T-helper 9 cell (primary cell): ENCODE results near the gene RARS1.
A peak's percentile ranks its signal among the peaks of the same experiment; 100 is the strongest.

Source experiments
- DNase-seq: peaks from one replicate; pipeline ENCODE4 v3.0.0-alpha.2; 2020
- total RNA-seq, 2 donors: gene quantifications; one replicate each; lab custom pipeline; 2026; lab: John Stamatoyannopoulos, UW

The RARS1 gene
- 54.8 to 119 reads per million in 2 donors for total RNA-seq

GRCh38 chr5:168486136-168486879, at the start of gene RARS1:
Gene RARS1 (plus strand): TSS chr5:168486471. CDS start chr5:168486499, 28 bp downstream.
- peak; percentile 83 for DNase-seq

DNA sequence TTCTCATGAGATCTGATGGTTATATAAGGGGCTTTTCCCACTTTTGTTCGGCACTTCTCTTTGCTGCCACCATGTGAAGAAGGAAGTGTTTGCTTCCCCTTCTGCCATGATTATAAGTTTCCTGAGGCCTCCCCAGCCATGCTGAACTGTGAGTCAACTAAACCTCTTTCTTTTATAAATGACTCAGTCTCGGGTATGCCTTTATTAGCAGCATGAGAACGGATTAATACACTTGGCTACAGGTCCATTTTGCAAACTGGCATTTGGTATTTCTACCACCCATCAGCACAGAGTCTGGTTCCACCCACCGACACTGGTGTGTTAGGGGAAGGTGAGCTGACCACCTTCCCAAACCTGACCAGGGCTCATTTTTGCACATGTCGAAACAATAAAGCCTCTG, 47.9 kb upstream of the RARS1 start:
- no peak for DNase-seq

GRCh38 chr5:168443533-168443932, 42.7 kb upstream of the RARS1 start:
- no peak for DNase-seq

DNA sequence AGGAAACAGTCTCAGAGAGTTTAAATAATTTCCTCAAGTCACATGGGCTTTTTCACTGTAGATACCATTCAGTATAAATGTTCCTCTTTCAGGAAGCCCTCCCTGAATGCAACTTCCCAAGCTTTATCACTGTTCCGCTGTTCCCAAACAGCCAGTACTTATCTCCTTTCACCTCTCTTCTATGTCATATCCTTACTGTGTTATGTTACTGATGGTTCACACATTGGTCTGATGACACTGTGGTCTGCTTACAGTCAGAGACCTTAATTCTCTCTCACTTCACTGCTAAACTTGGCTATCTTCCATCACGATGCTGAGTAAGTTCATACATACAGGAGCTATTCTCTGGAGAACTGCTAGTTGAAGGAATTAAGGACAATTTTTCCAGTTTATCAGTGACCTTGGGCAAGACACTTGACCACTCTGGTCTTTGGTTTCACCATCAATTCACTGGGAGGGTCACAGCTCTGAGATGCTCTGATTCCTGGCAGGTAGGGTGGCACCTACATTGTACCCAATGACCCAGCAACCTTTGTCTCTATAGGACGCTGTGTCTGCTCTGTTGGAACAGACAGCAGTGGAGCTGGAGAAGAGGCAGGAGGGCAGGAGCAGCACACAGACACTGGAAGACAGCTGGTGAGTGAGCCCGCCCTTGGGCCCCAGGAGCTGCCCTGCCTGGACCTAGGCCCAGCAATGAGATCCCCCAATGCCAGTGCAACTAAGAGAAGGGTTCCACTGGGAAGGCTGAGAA, 42.1 kb upstream of the RARS1 start:
- no peak for DNase-seq

DNA sequence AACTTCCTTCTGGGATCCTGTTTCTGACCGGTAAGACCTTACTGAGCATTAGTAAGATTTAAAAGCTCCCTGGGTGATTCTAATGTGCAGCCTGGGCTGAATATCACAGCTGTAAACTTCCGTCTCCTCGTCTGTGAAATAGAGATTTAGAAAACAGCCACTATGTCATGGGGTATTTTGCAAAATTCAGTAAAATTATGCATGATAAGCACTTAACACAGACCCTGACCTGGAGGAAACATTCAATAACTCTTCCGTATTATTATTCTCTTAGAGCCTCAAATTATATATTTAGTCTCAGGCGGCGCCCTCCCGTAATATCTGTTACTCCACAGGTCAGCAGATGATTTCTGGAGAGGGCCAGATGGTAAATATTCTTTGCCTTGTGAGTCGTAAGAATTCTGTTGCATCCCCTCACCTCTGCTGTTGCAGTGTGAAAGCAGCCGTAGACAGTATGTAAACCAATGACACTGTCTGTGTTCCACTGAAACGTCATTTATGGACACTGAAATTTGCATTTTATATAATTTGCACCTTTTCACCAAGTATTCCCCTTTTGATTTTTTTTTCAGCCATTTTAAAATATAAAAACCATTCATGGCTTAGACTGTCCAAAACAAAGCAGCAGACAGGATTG, 39.2 kb upstream of the RARS1 start:
- DNase-seq, result no peak

- no peak for DNase-seq
Measured at GRCh38 chr5:168447808-168448207, 38.5 kb upstream of the RARS1 start.

- DNase-seq, result no peak
Measured at GRCh38 chr5:168449166-168449565, 37.1 kb upstream of the RARS1 start.

- no peak for DNase-seq
Measured at GRCh38 chr5:168451565-168451964, 34.7 kb upstream of the RARS1 start.

DNA sequence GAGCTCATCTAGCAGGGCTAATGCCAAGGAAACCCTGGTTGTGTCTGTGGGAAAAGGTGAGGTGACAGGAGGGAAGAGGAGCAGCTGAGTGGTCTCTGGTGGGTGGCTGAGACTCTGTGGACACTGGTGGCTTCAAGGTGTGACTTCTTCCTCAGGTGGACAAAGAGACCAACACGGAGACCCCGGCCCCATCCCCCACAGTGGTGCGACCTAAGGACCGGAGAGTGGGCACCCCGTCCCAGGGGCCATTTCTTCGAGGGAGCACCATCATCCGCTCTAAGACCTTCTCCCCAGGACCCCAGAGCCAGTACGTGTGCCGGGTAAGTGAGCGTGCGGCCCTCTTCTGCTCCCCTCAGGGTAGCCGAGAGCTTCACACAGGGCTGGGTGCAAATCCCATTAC, 31.1 kb upstream of the RARS1 start:
- no peak for DNase-seq

DNA sequence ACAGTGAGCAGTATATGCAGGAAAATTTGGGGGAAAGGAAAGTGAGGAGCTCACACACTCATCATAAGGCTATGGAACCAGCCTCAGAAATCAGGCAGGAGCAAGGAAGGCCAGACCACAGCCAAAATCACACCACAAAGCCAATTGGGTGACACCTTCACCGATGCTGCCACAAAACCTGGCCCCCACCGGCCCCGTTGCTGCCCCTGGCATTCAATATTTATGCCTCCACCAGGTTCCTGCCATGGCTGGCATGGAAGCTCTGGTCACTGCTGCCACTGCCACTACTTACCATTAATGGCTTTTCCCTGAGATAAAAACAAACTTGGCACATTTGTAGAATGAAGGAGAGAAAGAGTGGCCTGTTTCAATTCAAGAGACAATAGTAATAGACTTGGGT, 28.7 kb upstream of the RARS1 start:
- no peak for DNase-seq

- DNase-seq, result no peak
Measured at GRCh38 chr5:168460606-168461005, 25.7 kb upstream of the RARS1 start.

DNA sequence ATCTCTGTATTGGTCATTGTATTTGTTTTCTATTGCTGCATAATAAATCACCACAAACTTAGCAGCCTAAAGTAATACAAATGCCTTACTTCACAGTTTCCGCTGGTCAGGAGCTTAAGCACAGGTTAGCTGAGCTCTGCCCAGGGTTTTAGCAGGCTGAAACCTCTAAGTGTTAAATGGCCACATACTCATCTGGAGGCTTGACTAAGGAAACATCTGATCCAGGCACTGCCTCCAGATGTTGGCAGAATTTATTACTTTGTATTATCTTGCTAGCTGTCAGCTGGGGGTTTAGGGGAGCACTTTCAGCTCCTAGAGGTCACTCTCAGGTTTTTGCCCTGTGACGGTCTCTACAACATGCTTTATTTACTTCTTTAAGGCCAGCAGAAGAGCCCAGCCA, 23.2 kb upstream of the RARS1 start:
- DNase-seq, result no peak

- no peak for DNase-seq
Measured at GRCh38 chr5:168464214-168464613, 22.1 kb upstream of the RARS1 start.

DNA sequence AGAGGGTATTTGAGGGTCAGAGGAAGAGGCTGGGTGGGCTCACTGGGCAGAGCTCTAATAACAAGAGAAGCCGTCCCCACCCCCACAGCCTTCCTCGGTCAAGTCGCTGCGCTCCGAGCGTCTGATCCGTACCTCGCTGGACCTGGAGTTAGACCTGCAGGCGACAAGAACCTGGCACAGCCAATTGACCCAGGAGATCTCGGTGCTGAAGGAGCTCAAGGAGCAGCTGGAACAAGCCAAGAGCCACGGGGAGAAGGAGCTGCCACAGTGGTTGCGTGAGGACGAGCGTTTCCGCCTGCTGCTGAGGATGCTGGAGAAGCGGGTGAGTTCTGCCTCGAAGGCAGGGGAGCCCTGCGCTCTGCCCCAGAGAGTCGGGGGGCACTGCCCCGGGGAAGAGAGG, 21.6 kb upstream of the RARS1 start:
- DNase-seq, result no peak

- DNase-seq, result no peak
Measured at GRCh38 chr5:168467755-168468330, 18.4 kb upstream of the RARS1 start.

- no peak for DNase-seq
Measured at GRCh38 chr5:168468836-168469235, 17.4 kb upstream of the RARS1 start.

DNA sequence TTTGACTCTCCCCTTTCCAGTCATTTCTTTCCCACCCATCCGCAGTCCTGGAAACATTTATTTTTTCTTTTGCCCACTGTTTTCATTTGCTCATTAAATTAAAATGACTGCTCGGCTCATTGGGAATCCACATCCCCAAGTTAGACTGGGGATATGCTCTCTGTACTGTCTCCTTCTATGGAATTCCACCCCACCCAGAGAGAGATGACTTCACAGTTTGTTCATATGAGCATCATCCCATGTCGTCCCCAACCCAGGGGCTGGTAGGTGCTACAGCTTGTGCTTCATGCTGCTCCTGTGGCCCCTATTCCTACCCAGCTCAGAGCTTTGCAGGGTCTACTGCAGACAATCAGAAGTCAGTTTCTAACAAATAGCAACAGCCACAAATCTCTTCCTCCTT, 16.5 kb upstream of the RARS1 start:
- DNase-seq, result no peak

GRCh38 chr5:168471785-168472184, 14.5 kb upstream of the RARS1 start:
- no peak for DNase-seq

- no peak for DNase-seq
Measured at GRCh38 chr5:168472329-168472728, 13.9 kb upstream of the RARS1 start.

GRCh38 chr5:168474319-168474718, 12.0 kb upstream of the RARS1 start:
- no peak for DNase-seq

DNA sequence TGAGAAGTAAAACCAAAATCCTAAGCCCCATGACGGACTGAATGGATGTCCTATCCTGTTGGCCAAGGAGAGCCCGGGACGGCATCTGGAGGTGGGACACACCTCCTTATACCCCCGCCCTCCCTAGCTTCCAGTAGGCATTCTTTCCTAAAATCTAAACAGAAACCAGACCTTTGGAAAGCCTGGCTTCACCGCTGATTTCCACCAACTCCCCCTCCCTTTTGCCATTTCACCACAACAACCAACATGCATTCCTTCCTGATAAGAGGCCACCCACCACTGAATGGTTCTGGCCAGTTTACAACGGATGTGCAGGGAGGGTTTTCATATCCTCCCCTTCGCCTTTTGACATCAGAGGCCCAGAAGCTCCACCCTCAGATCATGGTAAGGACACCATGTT, 9.2 kb upstream of the RARS1 start:
- no peak for DNase-seq

DNA sequence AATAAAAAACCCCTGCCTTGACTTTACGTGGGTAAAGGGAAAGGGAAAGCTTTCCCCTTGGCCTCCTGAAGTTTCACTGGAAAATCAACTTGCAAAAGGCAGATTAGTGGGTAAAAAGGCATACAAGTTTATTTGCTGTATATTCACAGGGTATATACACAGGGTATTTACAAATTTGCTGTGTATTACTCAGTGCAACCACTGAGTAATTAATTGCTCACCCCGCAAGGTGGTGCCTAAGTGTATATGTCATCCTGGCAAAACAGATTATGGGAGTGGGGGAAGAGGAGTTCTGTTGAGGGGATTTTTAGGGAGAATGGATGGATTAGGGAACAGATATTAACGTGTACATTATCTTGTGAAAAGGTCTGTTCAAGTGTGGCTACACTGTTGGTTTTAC, 7.1 kb upstream of the RARS1 start:
- DNase-seq, result no peak

DNA sequence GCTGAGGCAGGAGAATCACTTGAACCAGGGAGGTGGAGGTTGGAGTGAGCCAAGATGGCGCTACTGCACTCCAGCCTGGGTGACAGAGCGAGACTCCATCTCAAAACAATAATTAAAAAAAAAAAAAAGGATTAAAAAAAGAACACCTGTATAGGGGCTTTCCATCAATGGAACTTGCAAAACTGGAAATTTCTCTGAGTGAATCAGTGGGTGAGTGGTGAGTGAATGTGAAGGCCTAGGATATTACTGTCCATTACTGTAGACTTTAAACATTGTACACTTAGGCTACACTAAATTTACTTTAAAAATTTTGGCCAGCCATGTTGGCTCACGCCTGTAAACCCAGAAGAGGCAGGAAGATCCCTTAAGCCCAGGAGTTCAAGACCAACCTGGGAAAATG, 5.7 kb upstream of the RARS1 start:
- no peak for DNase-seq
